GM23338 (cell line): Measurements from ENCODE around the gene ABCA13.

Experiments
- CREB1 ChIP-seq: fragments of 250-450 bp; sonication (Bioruptor Pico); IDR thresholded peaks from 2 replicates; pipeline ENCODE4 v1.5.0; 2020; ENCODE audit warnings: low read depth, mild to moderate bottlenecking, moderate library complexity
- CTCF ChIP-seq, 2 experiments: fragments of 200-600 bp in 1 of 2; sonication (generic) in 1 of 2; conservative IDR thresholded peaks; 2 replicates each; pipeline versions ENCODE4 v1.5.1 to v1.6.1; 2016 to 2017; ENCODE audit warnings: antibody characterized with exemption in 2 of 2, low read depth in 2 of 2, mild to moderate bottlenecking in 2 of 2, moderate library complexity in 1 of 2
- EZH2 ChIP-seq: fragments of 200-600 bp; sonication (generic); IDR thresholded peaks from one replicate; pipeline ENCODE4 v1.8.0; 2017; ENCODE audit warnings: antibody characterized with exemption, mild to moderate bottlenecking, low read depth; ENCODE audit not compliant: unreplicated experiment
- EZH2phosphoT487 ChIP-seq: fragments of 200-600 bp; sonication (generic); IDR thresholded peaks from one replicate; pipeline ENCODE4 v1.8.1; 2018; ENCODE audit warnings: antibody characterized with exemption; ENCODE audit not compliant: unreplicated experiment
- POLR2AphosphoS5 ChIP-seq: IDR thresholded peaks from 2 replicates; pipeline ENCODE4 v1.6.1; 2016; ENCODE audit warnings: antibody characterized with exemption, low read depth
- REST ChIP-seq: IDR thresholded peaks from one replicate; pipeline ENCODE4 v1.6.1; 2018; ENCODE audit warnings: antibody characterized with exemption; ENCODE audit not compliant: unreplicated experiment
- ZNF114 ChIP-seq: fragments of 250-450 bp; sonication (Bioruptor Pico); IDR thresholded peaks from 2 replicates; pipeline ENCODE4 v1.5.0; 2020; ENCODE audit warnings: mild to moderate bottlenecking, moderate library complexity
- ZNF462 ChIP-seq: fragments of 250-450 bp; sonication (Bioruptor Pico); IDR thresholded peaks from 2 replicates; pipeline ENCODE4 v1.5.0; 2020; ENCODE audit warnings: mild to moderate bottlenecking, moderate library complexity

GRCh38 chr7:48150086-48150485, 21.2 kb upstream of the ABCA13 start:
- TF ChIP-seq ZNF462 (CRISPR knock-in tag) (no peak), REST (no peak), CTCF (conservative IDR thresholded peaks at IDR 0.05; ENCODE audit: low read depth in 2 of 2) (no peak), EZH2 (no peak), POLR2AphosphoS5 (no peak), ZNF114 (CRISPR knock-in tag) (no peak), EZH2phosphoT487 (no peak), CREB1 (no peak)
